ENCODE data around the gene ARID3A. TPM values are rescaled to one million over a fixed set of nuclear protein-coding genes. Genes with fewer than 3 reads are reported as not detected.

The ARID3A gene
- total and polyA plus RNA-seq, 2 of the 4 experiments (the other 2 are of a cell fraction), result 16.0 to 23.1 TPM

DNA sequence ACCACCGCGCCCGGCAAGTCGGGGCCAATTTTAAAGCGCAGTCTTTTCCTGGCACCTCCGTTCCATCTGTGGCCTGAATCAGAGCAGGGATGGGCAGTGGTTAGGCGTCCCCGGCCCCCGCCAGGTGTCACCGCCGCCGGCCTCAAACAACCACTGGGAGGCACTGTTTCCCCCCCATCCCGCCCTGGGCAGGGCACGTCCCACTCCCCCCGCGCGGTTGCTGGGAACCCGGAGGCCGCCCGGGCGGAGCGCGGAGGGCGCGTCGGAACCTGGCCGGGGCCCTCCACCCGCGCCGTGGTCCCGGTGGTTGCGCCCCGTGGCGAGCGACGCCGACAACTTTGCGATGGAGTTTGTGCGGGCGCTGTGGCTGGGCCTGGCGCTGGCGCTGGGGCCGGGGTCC lies 74.3 kb downstream of the ARID3A start, which contains the start of gene GRIN3B:
Gene GRIN3B, plus strand, starts transcription at position 325 of the 400 bp plus-strand sequence. Its CDS starts 19 bp downstream, at position 344.
- Histone ChIP-seq H3K56ac (ENCODE audit: extremely low read depth, insufficient read depth, low read length) (no peak within 1 kb of the TSS), H3K79me1 (ENCODE audit: low read depth in 1 of 2, low read length in 2 of 2) (no peaks in the 10 kb centered on the region), H3K18ac (ENCODE audit: low read depth, low read length) (no peak within 1 kb of the TSS), H4K91ac (ENCODE audit: insufficient read depth, low read depth, low read length) (no peak within 1 kb of the TSS), H3K27me3 (ENCODE audit: control insufficient read depth, insufficient read depth, low read length) (peaks cover 44% of the 10 kb centered on the region), H2AK9ac (replicated peaks; ENCODE audit: low read depth, low read length, poor library complexity) (peak within 1 kb of the TSS; percentile 42), H3K4me2 (ENCODE audit: low read depth, low read length) (peak within 1 kb of the TSS; percentile 75), H3K4me3 (ENCODE audit: insufficient read depth, low read depth, low read length) (peak within 1 kb of the TSS; percentile 53), H3K27ac (ENCODE audit: insufficient read depth, low read length) (no peak within 1 kb of the TSS), H4K20me1 (ENCODE audit: insufficient read depth, low read length) (0 out of 2 replicates have a peak, but pooled peaks cover 11% of the 10 kb centered on the region), H3K14ac (replicated peaks; ENCODE audit: low read depth, low read length) (no peak within 1 kb of the TSS), H2AK5ac (ENCODE audit: low read depth, low read length) (no peak within 1 kb of the TSS), H4K5ac (ENCODE audit: low read depth, low read length) (no peak within 1 kb of the TSS), H4K8ac (ENCODE audit: low read depth in 2 of 2, low read length in 2 of 2) (no peak within 1 kb of the TSS), H3K9me1 (ENCODE audit: insufficient read depth, low read length) (no peaks in the 10 kb centered on the region), H2AFZ (replicated peaks; ENCODE audit: low read length, poor library complexity) (peak within 1 kb of the TSS; percentile 87), H2BK15ac (ENCODE audit: low read depth, low read length) (no peak within 1 kb of the TSS), H2BK20ac (ENCODE audit: low read depth, low read length) (no peak within 1 kb of the TSS), H3K23ac (ENCODE audit: low read depth, low read length) (no peak within 1 kb of the TSS), H2BK120ac (ENCODE audit: low read depth, low read length) (no peak within 1 kb of the TSS), H2BK5ac (ENCODE audit: low read depth, low read length, poor library complexity, severe bottlenecking) (no peak within 1 kb of the TSS), H3K4me1 (ENCODE audit: control insufficient read depth, insufficient read depth, low read length) (peaks cover 5% of the 10 kb centered on the region), H3K36me3 (ENCODE audit: control insufficient read depth, insufficient read depth, low read length) (peaks cover 5% of the 10 kb centered on the region; the same call in 1 of the 2 replicates), H3K4ac (ENCODE audit: low read depth, low read length) (no peak within 1 kb of the TSS), H3K9me3 (ENCODE audit: control insufficient read depth, insufficient read depth, low read length) (no peaks in the 10 kb centered on the region), H3K9ac (ENCODE audit: low read depth, low read length) (no peak within 1 kb of the TSS)
- DNase-seq, result peak; percentile 40
- TF ChIP-seq BHLHE40 (IDR thresholded peaks at IDR 0.05; ENCODE audit: low read depth, low read length), result no peak
- peak; percentile 47; the same call in 1 of the 2 replicates for TF ChIP-seq MAZ (IDR thresholded peaks at IDR 0.05; ENCODE audit: borderline replicate concordance, low read depth, low read length)
- TF ChIP-seq, protein P1, sequence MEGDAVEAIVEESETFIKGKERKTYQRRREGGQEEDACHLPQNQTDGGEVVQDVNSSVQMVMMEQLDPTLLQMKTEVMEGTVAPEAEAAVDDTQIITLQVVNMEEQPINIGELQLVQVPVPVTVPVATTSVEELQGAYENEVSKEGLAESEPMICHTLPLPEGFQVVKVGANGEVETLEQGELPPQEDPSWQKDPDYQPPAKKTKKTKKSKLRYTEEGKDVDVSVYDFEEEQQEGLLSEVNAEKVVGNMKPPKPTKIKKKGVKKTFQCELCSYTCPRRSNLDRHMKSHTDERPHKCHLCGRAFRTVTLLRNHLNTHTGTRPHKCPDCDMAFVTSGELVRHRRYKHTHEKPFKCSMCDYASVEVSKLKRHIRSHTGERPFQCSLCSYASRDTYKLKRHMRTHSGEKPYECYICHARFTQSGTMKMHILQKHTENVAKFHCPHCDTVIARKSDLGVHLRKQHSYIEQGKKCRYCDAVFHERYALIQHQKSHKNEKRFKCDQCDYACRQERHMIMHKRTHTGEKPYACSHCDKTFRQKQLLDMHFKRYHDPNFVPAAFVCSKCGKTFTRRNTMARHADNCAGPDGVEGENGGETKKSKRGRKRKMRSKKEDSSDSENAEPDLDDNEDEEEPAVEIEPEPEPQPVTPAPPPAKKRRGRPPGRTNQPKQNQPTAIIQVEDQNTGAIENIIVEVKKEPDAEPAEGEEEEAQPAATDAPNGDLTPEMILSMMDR (conservative IDR thresholded peaks at IDR 0.05; ENCODE audit: low read depth, low read length), result peak; percentile 58
- TF ChIP-seq SMC3 (IDR thresholded peaks at IDR 0.05; ENCODE audit: low read depth, low read length), result peak; percentile 22; the same call in 1 of the 2 replicates
- no peak for TF ChIP-seq CEBPB (IDR thresholded peaks at IDR 0.05; ENCODE audit: low read depth, low read length)
- TF ChIP-seq RAD21 (IDR thresholded peaks at IDR 0.05; ENCODE audit: low read length), result peak; percentile 35; the same call in 1 of the 2 replicates
- in situ Hi-C loops (cut with MboI; ENCODE audit: low sequenced_read_pairs) (no loop called here), intact Hi-C loops (cut with micrococcal nuclease) (no loop called here), dilution Hi-C loops (cut with HindIII; ENCODE audit: low sequenced_read_pairs, unreplicated experiment) (no loop called here)
- 4% methylated on average over 19 of the region's 43 CpGs; no CpG with 5 or more reads in 1 of the 2 experiments for WGBS, 2 experiments (ENCODE audit: extremely low coverage in 2 of 2, insufficient read length in 1 of 2)
- CTCF ChIA-PET, result interaction anchor here (0.9 kb wide), 1 partner anchor 18 kb away, joined by 3 read pairs; no protein-coding TSS in a partner anchor
- POLR2A ChIA-PET (ENCODE audit: unreplicated experiment), result no interaction called here
- no TSS peak for BruUV-seq (replicated peaks)
- peak; percentile 57 for ATAC-seq (ENCODE audit: low read depth)

Measured in IMR-90 (cell line).